ENCODE measurements around the gene SIGLEC5. TPM values are rescaled to one million over a fixed set of nuclear protein-coding genes. Genes with fewer than 3 reads are reported as not detected.

SIGLEC5 gene
- total RNA-seq, 1 donor from 2014 or later = not detected

GRCh38 chr19:51564791-51565190 lies 65.4 kb downstream of the SIGLEC5 start:
- no peak for ATAC-seq (ENCODE audit: poor library complexity)
- no peak for DNase-seq
- intact Hi-C loops (cut with DNase I) = no loop called here

Other genes with a start within 250 kb of the SIGLEC5 start
- not detected for gene LIM2, start 242.4 kb downstream of the SIGLEC5 start, total RNA-seq
- not detected for gene C19orf84, start 239.8 kb downstream of the SIGLEC5 start, total RNA-seq
- gene SIGLEC10, start 212.8 kb downstream of the SIGLEC5 start, total RNA-seq = 0.19 TPM
- 0.13 TPM for gene SIGLEC8, start 171.9 kb downstream of the SIGLEC5 start, total RNA-seq
- not detected for gene CEACAM18, start 151.9 kb downstream of the SIGLEC5 start, total RNA-seq
- gene SIGLEC12, start 128.6 kb downstream of the SIGLEC5 start, total RNA-seq = not detected
- gene SIGLEC6, start 98.7 kb downstream of the SIGLEC5 start, total RNA-seq = 0.16 TPM
- gene ZNF175, start 59.1 kb downstream of the SIGLEC5 start, total RNA-seq = 6.5 TPM
- 1.00 TPM for gene SIGLEC14, start 16.4 kb upstream of the SIGLEC5 start, total RNA-seq
- gene SPACA6, start 62.9 kb upstream of the SIGLEC5 start, total RNA-seq = 10.1 TPM
- 0.70 TPM for gene HAS1, start 93.6 kb upstream of the SIGLEC5 start, total RNA-seq
- gene FPR1, start 121.5 kb upstream of the SIGLEC5 start, total RNA-seq = 3.5 TPM
- 0.59 TPM for gene FPR2, start 130.8 kb upstream of the SIGLEC5 start, total RNA-seq
- gene FPR3, start 164.8 kb upstream of the SIGLEC5 start, total RNA-seq = 4.0 TPM

Data from Right ventricle myocardium superior (tissue), 1 donor.